Kidney epithelial cell (primary cell): ENCODE measurements around the gene SUCLG1. TPM values are rescaled to one million over a fixed set of nuclear protein-coding genes. Genes with fewer than 3 reads are reported as not detected.

Experiments used
- DNase-seq: peaks from one replicate; pipeline ENCODE4 v3.0.0-alpha.2; 2010; ENCODE audit warnings: low read depth
- H3K27me3 ChIP-seq: 2 replicates; pipeline ENCODE4 v1.6.0; 2011; ENCODE audit warnings: low read length; ENCODE audit not compliant: control insufficient read depth, insufficient read depth
- H3K36me3 ChIP-seq: 2 replicates; pipeline ENCODE4 v1.5.1; 2011; ENCODE audit warnings: low read length; ENCODE audit not compliant: control insufficient read depth, insufficient read depth
- H3K4me3 ChIP-seq: 2 replicates; pipeline ENCODE4 v1.5.1; 2011; ENCODE audit warnings: low read depth, mild to moderate bottlenecking, control low read depth, low read length
- total RNA-seq: library from RNA; depleted of rRNA; stranded (reverse); fragments of >200 nt; gene quantifications from 2 replicates; pipeline ENCODE4 v1.2.3, GENCODE V29; 2015
- TF ChIP-seq, protein P1 (sequence below): IDR thresholded peaks from 2 replicates; pipeline ENCODE4 v1.5.1; 2011; ENCODE audit warnings: mild to moderate bottlenecking, moderate library complexity, low read length, control low read depth, inconsistent platforms; ENCODE audit not compliant: insufficient read depth, poor library complexity, severe bottlenecking

Gene SUCLG1
- total RNA-seq, 1 donor from 2014 or later, result 54.4 TPM

DNA sequence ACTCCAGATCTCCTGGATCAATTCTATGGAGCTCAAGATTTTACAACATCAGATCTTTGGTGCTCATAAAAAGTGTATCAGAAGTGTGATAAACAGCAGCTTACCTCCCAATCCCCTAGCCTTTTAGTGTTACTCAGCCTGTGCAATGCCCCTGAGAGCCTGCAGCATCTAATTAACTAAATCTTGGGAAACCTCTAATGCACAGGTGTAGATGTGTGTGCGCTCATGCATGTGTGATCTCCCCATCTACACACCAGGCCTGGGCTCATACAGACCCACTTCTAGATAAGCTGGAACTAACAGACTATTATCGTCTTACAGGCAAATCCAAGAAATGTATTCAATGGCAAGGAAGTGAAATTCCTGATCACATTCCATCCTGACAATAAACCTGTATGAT is 7.5 kb downstream of the SUCLG1 start:
- H3K27me3 ChIP-seq, result no peaks in the 10 kb centered on the region
- no peaks in the 10 kb centered on the region for H3K36me3 ChIP-seq
- DNase-seq, result no peak
- no peak overlapping the region for H3K4me3 ChIP-seq
- TF ChIP-seq, protein P1, sequence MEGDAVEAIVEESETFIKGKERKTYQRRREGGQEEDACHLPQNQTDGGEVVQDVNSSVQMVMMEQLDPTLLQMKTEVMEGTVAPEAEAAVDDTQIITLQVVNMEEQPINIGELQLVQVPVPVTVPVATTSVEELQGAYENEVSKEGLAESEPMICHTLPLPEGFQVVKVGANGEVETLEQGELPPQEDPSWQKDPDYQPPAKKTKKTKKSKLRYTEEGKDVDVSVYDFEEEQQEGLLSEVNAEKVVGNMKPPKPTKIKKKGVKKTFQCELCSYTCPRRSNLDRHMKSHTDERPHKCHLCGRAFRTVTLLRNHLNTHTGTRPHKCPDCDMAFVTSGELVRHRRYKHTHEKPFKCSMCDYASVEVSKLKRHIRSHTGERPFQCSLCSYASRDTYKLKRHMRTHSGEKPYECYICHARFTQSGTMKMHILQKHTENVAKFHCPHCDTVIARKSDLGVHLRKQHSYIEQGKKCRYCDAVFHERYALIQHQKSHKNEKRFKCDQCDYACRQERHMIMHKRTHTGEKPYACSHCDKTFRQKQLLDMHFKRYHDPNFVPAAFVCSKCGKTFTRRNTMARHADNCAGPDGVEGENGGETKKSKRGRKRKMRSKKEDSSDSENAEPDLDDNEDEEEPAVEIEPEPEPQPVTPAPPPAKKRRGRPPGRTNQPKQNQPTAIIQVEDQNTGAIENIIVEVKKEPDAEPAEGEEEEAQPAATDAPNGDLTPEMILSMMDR, result no peak

GRCh38 chr2:84450288-84451227 is 8.5 kb downstream of the SUCLG1 start:
- no peak overlapping the region for H3K4me3 ChIP-seq
- TF ChIP-seq, protein P1, result no peak
- no peaks in the 10 kb centered on the region for H3K36me3 ChIP-seq

GRCh38 chr2:84449711-84450110 is 9.4 kb downstream of the SUCLG1 start:
- H3K36me3 ChIP-seq, result no peaks in the 10 kb centered on the region
- H3K4me3 ChIP-seq, result no peak overlapping the region
- TF ChIP-seq, protein P1, result no peak
- no peaks in the 10 kb centered on the region for H3K27me3 ChIP-seq
- DNase-seq, result no peak

More at GRCh38 chr2:84450288-84451227, 8.5 kb downstream of the SUCLG1 start:
- no peak for DNase-seq
- H3K27me3 ChIP-seq, result no peaks in the 10 kb centered on the region

DNA sequence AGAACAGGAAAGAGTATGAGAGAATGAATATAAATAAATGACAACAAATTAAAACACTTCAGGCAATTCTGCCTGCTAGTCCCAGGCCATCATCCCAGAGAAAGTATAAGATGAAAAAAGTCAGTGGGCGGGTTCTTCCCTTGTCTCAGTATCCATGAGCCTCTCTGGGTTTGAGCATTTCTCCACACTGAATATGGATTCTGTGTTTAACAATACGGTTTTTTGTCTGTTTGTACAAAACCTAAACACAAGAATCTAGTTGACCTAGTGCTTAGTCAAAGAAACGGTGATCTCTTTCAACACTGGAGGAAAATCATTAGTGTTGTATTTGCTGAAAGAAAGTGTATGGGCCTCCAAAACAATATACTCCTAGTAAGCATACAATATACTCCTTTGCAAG is 10.0 kb downstream of the SUCLG1 start:
- Histone ChIP-seq H3K36me3 (no peaks in the 10 kb centered on the region), H3K27me3 (no peaks in the 10 kb centered on the region), H3K4me3 (no peak overlapping the region)
- TF ChIP-seq, protein P1, result no peak
- DNase-seq, result no peak

DNA sequence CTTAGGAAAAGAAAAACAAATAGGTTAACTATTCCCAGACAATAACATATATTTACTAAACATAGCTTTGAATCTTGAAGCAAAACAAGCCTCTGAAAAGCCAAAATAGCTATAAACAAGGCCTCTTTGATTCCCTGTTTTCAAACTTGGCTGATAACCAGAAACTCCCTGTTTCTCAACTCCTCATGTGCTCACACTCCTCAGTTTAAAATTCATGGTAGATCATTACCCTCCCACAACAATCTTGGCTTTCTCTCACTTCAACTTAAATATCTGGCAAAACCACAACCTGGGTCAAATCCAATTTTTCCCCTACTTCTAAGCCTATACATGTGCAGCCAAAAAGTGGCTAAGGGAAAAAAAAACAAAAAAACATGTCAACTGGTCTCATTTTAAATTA is 15.6 kb downstream of the SUCLG1 start:
- H3K36me3 ChIP-seq, result no peaks in the 10 kb centered on the region

More for the DNA sequence above, 15.6 kb downstream of the SUCLG1 start:
- no peak for DNase-seq
- TF ChIP-seq, protein P1, result no peak
- no peaks in the 10 kb centered on the region for H3K27me3 ChIP-seq
- H3K4me3 ChIP-seq, result no peak overlapping the region
